GM18520 (cell line): Measurements from ENCODE around the gene FAM234A.
"Not testable (repeated sequence)": the region's sequence is repeated elsewhere in the genome, so short reads cannot be mapped to it uniquely, and the experiment has no call there.

Experiments
- ATAC-seq: cut with Tn5 transposase; IDR thresholded peaks from one replicate; pipeline ENCODE4 v1.9.1; 2021; ENCODE audit not compliant: unreplicated experiment

Gene FAM234A

GRCh38 chr16:229731-230281 is 4.8 kb upstream of the FAM234A start:
- no peak for ATAC-seq

- not testable (repeated sequence) for ATAC-seq
These were observed 4.3 kb upstream of the FAM234A start for GRCh38 chr16:230351-230750.

- no peak for ATAC-seq
These were observed 3.7 kb upstream of the FAM234A start for GRCh38 chr16:230949-231348.

GRCh38 chr16:239948-240277 is 5.3 kb downstream of the FAM234A start:
- no peak for ATAC-seq

GRCh38 chr16:240559-240958 is 5.9 kb downstream of the FAM234A start:
- no peak for ATAC-seq

GRCh38 chr16:242281-242680 is 7.7 kb downstream of the FAM234A start:
- ATAC-seq: no peak

GRCh38 chr16:243348-243747 is 8.7 kb downstream of the FAM234A start:
- no peak for ATAC-seq

- ATAC-seq: no peak
These were observed 10.5 kb downstream of the FAM234A start for GRCh38 chr16:245105-245504.

- ATAC-seq: no peak
These were observed 12.4 kb downstream of the FAM234A start for GRCh38 chr16:247027-247426.

- no peak for ATAC-seq
These were observed 14.8 kb downstream of the FAM234A start for GRCh38 chr16:249431-249830.

GRCh38 chr16:252366-253337 is 18.0 kb downstream of the FAM234A start:
- ATAC-seq: no peak

- no peak for ATAC-seq
These were observed 19.2 kb downstream of the FAM234A start for GRCh38 chr16:253833-254232.

- ATAC-seq: no peak
These were observed 19.8 kb downstream of the FAM234A start for GRCh38 chr16:254461-254860.

- no peak for ATAC-seq
These were observed 20.6 kb downstream of the FAM234A start for GRCh38 chr16:255183-255582.

- ATAC-seq: not testable (repeated sequence)
These were observed 23.5 kb downstream of the FAM234A start for GRCh38 chr16:258091-258490.

GRCh38 chr16:259226-259625 is 24.6 kb downstream of the FAM234A start:
- ATAC-seq: no peak

GRCh38 chr16:259814-260253 is 25.2 kb downstream of the FAM234A start:
- no peak for ATAC-seq

- no peak for ATAC-seq
These were observed 25.7 kb downstream of the FAM234A start for GRCh38 chr16:260326-260725.

GRCh38 chr16:261031-261691 is 26.5 kb downstream of the FAM234A start:
- no peak for ATAC-seq

- ATAC-seq: no peak
These were observed 27.6 kb downstream of the FAM234A start for GRCh38 chr16:262121-262745.

GRCh38 chr16:263182-263774 is 28.7 kb downstream of the FAM234A start:
- no peak for ATAC-seq
